Osteoblast (primary cell): ENCODE measurements around the gene ATP9A. TPM values are rescaled to one million over a fixed set of nuclear protein-coding genes. Genes with fewer than 3 reads are reported as not detected.

ENCODE experiments used
- DNase-seq: peaks from one replicate; pipeline ENCODE4 v3.0.0; 2011; ENCODE audit warnings: low spot score, mixed read lengths; ENCODE audit not compliant: insufficient read length; ENCODE audit errors: missing footprints
- H2AFZ ChIP-seq: 2 replicates; pipeline ENCODE4 v1.6.0; 2011; ENCODE audit warnings: mild to moderate bottlenecking, low read length
- H3K27ac ChIP-seq: 2 replicates; pipeline ENCODE4 v1.5.1; 2011; ENCODE audit warnings: mild to moderate bottlenecking, low read depth, low read length, moderate library complexity
- H3K27me3 ChIP-seq: 2 replicates; pipeline ENCODE4 v1.6.0; 2012; ENCODE audit warnings: mild to moderate bottlenecking, control low read depth, inconsistent platforms, low read length, moderate library complexity; ENCODE audit not compliant: insufficient read depth
- H3K36me3 ChIP-seq: 2 replicates; pipeline ENCODE4 v1.5.1; 2011; ENCODE audit warnings: mild to moderate bottlenecking, low read length, control low read depth, moderate library complexity; ENCODE audit not compliant: insufficient read depth
- H3K4me1 ChIP-seq: 2 replicates; pipeline ENCODE4 v1.5.1; 2011; ENCODE audit warnings: mild to moderate bottlenecking, low read length, control low read depth, moderate library complexity; ENCODE audit not compliant: insufficient read depth
- H3K4me2 ChIP-seq: 2 replicates; pipeline ENCODE4 v1.6.0; 2011; ENCODE audit warnings: mild to moderate bottlenecking, low read length; ENCODE audit not compliant: insufficient read depth
- H3K4me3 ChIP-seq: fragments of 200-600 bp; sonication (generic); 3 replicates; pipeline ENCODE4 v1.5.1; 2012; ENCODE audit warnings: mild to moderate bottlenecking, low read length, inconsistent platforms; ENCODE audit not compliant: insufficient read depth
- H3K79me2 ChIP-seq: 2 replicates; pipeline ENCODE4 v1.6.0; 2012; ENCODE audit warnings: mild to moderate bottlenecking, low read length, control low read depth, inconsistent platforms; ENCODE audit not compliant: insufficient read depth
- H3K9me3 ChIP-seq: 2 replicates; pipeline ENCODE4 v1.5.1; 2011; ENCODE audit warnings: low read depth, low read length, control low read depth
- H4K20me1 ChIP-seq: 2 replicates; pipeline ENCODE4 v1.6.0; 2012; ENCODE audit warnings: mild to moderate bottlenecking, low read length, control low read depth; ENCODE audit not compliant: insufficient read depth
- CTCF ChIP-seq: IDR thresholded peaks from 2 replicates; pipeline ENCODE4 v1.5.1; 2011; ENCODE audit warnings: mild to moderate bottlenecking, low read depth, low read length, moderate library complexity; ENCODE audit errors: extremely low read depth
- total RNA-seq: library from RNA; depleted of rRNA; stranded (reverse); fragments of >200 nt; gene quantifications from 2 replicates; pipeline ENCODE4 v1.2.3, GENCODE V29; 2012

ATP9A gene
- total RNA-seq, 1 donor, result 48.9 TPM

GRCh38 chr20:51697096-51697826, 70.9 kb downstream of the ATP9A start:
- no peak overlapping the region for H3K4me3 ChIP-seq
- peaks cover 24% of the 10 kb centered on the region for H3K4me1 ChIP-seq
- no peaks in the 10 kb centered on the region for H3K27me3 ChIP-seq
- DNase-seq, result no peak
- no peaks in the 10 kb centered on the region for H3K79me2 ChIP-seq
- no peak for TF ChIP-seq CTCF
- H4K20me1 ChIP-seq, result no peaks in the 10 kb centered on the region
- no peaks in the 10 kb centered on the region for H3K36me3 ChIP-seq
- H3K27ac ChIP-seq, result peak overlapping the region; percentile 91
- no peaks in the 10 kb centered on the region for H3K9me3 ChIP-seq
- H2AFZ ChIP-seq, result peak overlapping the region; percentile 29
- peak overlapping the region; percentile 85 for H3K4me2 ChIP-seq

GRCh38 chr20:51696304-51697071, 71.7 kb downstream of the ATP9A start:
- H2AFZ ChIP-seq, result peak overlapping the region; percentile 68
- peak overlapping the region; percentile 91 for H3K27ac ChIP-seq
- no peaks in the 10 kb centered on the region for H3K9me3 ChIP-seq
- TF ChIP-seq CTCF, result no peak
- no peak for DNase-seq
- H3K27me3 ChIP-seq, result no peaks in the 10 kb centered on the region
- H3K4me2 ChIP-seq, result peak overlapping the region; percentile 85
- peak overlapping the region; percentile 65 for H3K4me3 ChIP-seq
- H3K36me3 ChIP-seq, result peaks cover 5% of the 10 kb centered on the region
- no peaks in the 10 kb centered on the region for H3K79me2 ChIP-seq
- H3K4me1 ChIP-seq, result peaks cover 24% of the 10 kb centered on the region
- H4K20me1 ChIP-seq, result no peaks in the 10 kb centered on the region

GRCh38 chr20:51695574-51696303, 72.5 kb downstream of the ATP9A start:
- peaks cover 5% of the 10 kb centered on the region for H3K36me3 ChIP-seq
- H4K20me1 ChIP-seq, result no peaks in the 10 kb centered on the region
- peak overlapping the region; percentile 85 for H3K4me2 ChIP-seq
- peak overlapping the region; percentile 91 for H3K27ac ChIP-seq
- peak; percentile 85 for DNase-seq
- no peaks in the 10 kb centered on the region for H3K27me3 ChIP-seq
- no peak for TF ChIP-seq CTCF
- peak overlapping the region; percentile 65 for H3K4me3 ChIP-seq
- no peaks in the 10 kb centered on the region for H3K79me2 ChIP-seq
- H3K9me3 ChIP-seq, result no peaks in the 10 kb centered on the region
- peaks cover 24% of the 10 kb centered on the region for H3K4me1 ChIP-seq
- H2AFZ ChIP-seq, result peak overlapping the region; percentile 68
